Activated CD8-positive, alpha-beta T cell treated with anti-CD3 and anti-CD28 coated beads, Interleukin-2, amount 10 ng/mL, durations not matched to agents 7 days and 5 days (primary cell): ENCODE data around the gene CNP. TPM values are rescaled to one million over a fixed set of nuclear protein-coding genes. Genes with fewer than 3 reads are reported as not detected.

Experiments
- ATAC-seq: fragments of 150-1000 bp; cut with Tn5 transposase; one replicate; pipeline ENCODE4 v1.10.0; 2021; ENCODE audit warnings: moderate library complexity
- CTCF ChIA-PET: fragments of 350-600 bp; sonication (Branson Sonifier 250); formaldehyde crosslinking; loops from one replicate; lab custom pipeline; 2021; ENCODE audit warnings: antibody characterized with exemption; lab: Charles Lee
- POLR2A ChIA-PET: fragments of 350-600 bp; sonication (Branson Sonifier 250); formaldehyde crosslinking; loops from one replicate; lab custom pipeline; 2021; ENCODE audit warnings: antibody characterized with exemption; lab: Charles Lee
- DNase-seq: peaks from one replicate; pipeline ENCODE4 v3.0.0-alpha.2; 2020
- H3K27ac Mint-ChIP-seq: one replicate; pipeline ENCODE4 v1.8.0; 2021; ENCODE audit warnings: mild to moderate bottlenecking, mixed read lengths
- H3K27me3 Mint-ChIP-seq: one replicate; pipeline ENCODE4 v1.8.0; 2021; ENCODE audit warnings: low read depth, mixed read lengths
- H3K36me3 Mint-ChIP-seq: one replicate; pipeline ENCODE4 v1.8.0; 2021; ENCODE audit warnings: low read depth, mixed read lengths
- H3K4me1 Mint-ChIP-seq: one replicate; pipeline ENCODE4 v1.8.0; 2021; ENCODE audit warnings: low read depth, mixed read lengths
- H3K4me3 Mint-ChIP-seq: one replicate; pipeline ENCODE4 v1.8.0; 2021; ENCODE audit warnings: mild to moderate bottlenecking, mixed read lengths
- H3K9me3 Mint-ChIP-seq: one replicate; pipeline ENCODE4 v1.8.0; 2022; ENCODE audit warnings: mixed read lengths; ENCODE audit not compliant: insufficient read depth
- total RNA-seq, 2 experiments: library from RNA; stranded (reverse); gene quantifications; one replicate each; pipeline ENCODE4 v1.2.3, GENCODE V29; 2021

CNP gene
- total RNA-seq, 2 experiments from 2014 or later = 93.4 to 94.6 TPM

- DNase-seq = no peak
- POLR2A ChIA-PET = interaction anchor here (0.9 to 6.3 kb wide), 2 partner anchors 89 to 105 kb away, joined by 3 to 40 read pairs; partner anchors contain the start of gene DHX58
- ATAC-seq = no peak
- Mint-ChIP-seq H3K27me3 (no peaks in the 10 kb centered on the region), H3K9me3 (no peaks in the 10 kb centered on the region), H3K4me1 (peaks cover 42% of the 10 kb centered on the region), H3K4me3 (no peak overlapping the region), H3K36me3 (peaks cover 26% of the 10 kb centered on the region), H3K27ac (no peak overlapping the region)
- CTCF ChIA-PET = interaction anchor here (0.6 to 7.0 kb wide), 15 partner anchors 8 to 158 kb away, joined by 3 to 168 read pairs (median 9); partner anchors contain the start of genes CNP, DHX58, DNAJC7 and KAT2A
These were observed 57.1 kb downstream of the CNP start for GRCh38 chr17:42023524-42024349.

- POLR2A ChIA-PET = interaction anchor here (1.3 to 6.3 kb wide), 2 partner anchors 9 to 87 kb away, joined by 4 to 40 read pairs; partner anchors contain the start of gene DHX58
- no peak overlapping the region for H3K27ac Mint-ChIP-seq
- no peaks in the 10 kb centered on the region for H3K9me3 Mint-ChIP-seq
- peaks cover 26% of the 10 kb centered on the region for H3K36me3 Mint-ChIP-seq
- ATAC-seq = no peak
- no peak for DNase-seq
- H3K4me1 Mint-ChIP-seq = peaks cover 33% of the 10 kb centered on the region
- H3K4me3 Mint-ChIP-seq = no peak overlapping the region
- H3K27me3 Mint-ChIP-seq = no peaks in the 10 kb centered on the region
- CTCF ChIA-PET = interaction anchor here (0.7 to 7.0 kb wide), 24 partner anchors 9 to 375 kb away, joined by 3 to 168 read pairs (median 5); partner anchors contain the start of genes CNP, DHX58, DNAJC7 and GHDC
These were observed 58.6 kb downstream of the CNP start for GRCh38 chr17:42025191-42025579.

- peaks cover 27% of the 10 kb centered on the region for H3K4me1 Mint-ChIP-seq
- H3K36me3 Mint-ChIP-seq = peaks cover 26% of the 10 kb centered on the region
- no peaks in the 10 kb centered on the region for H3K9me3 Mint-ChIP-seq
- no peak for DNase-seq
- CTCF ChIA-PET = interaction anchor here (0.8 to 7.0 kb wide), 19 partner anchors 8 to 264 kb away, joined by 3 to 168 read pairs (median 7); partner anchors contain the start of genes CNP, DHX58, DNAJC7 and GHDC
- no peak overlapping the region for H3K4me3 Mint-ChIP-seq
- no peaks in the 10 kb centered on the region for H3K27me3 Mint-ChIP-seq
- POLR2A ChIA-PET = interaction anchor here (1.3 to 6.3 kb wide), 2 partner anchors 10 to 86 kb away, joined by 4 to 40 read pairs; partner anchors contain the start of gene DHX58
- no peak overlapping the region for H3K27ac Mint-ChIP-seq
- ATAC-seq = no peak
These were observed 59.3 kb downstream of the CNP start for GRCh38 chr17:42025936-42026335.

DNA sequence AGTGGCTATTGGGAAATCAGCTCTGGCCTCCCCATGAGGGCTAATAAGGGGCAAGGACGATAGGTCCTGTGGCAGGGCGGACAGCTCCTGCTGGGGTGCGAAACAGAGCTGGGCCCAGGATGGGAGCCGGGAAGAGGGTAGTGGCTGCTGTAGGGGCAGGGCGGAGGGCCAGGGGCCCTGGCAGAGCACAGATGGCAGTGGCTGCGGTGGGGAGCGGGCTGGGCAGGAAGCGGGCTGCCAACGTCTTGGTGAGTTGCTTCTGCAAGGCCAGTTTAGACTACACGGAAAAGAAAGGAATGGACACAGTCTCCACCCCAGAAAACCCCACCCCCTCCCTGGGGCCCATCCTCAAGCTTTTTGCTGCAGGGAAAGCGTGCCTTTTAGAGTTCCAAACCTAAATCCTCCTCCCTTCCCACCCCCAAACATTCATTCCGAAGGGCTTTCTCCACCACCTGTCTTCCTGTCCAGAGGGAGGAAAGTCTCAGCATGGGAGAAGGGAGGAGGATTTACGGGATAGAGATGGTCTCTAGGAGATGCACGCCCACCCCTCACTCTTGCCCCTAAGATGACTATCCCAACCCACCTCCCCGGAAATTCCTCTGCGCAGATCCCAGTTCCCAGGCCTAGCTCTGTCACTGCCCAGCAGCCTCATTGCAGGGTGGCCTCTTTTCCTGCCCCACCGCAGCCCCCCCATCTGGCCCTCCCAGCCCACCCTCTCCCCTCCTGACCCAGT is 60.4 kb downstream of the CNP start:
- H3K36me3 Mint-ChIP-seq = peaks cover 20% of the 10 kb centered on the region
- H3K9me3 Mint-ChIP-seq = no peaks in the 10 kb centered on the region
- H3K27me3 Mint-ChIP-seq = no peaks in the 10 kb centered on the region
- POLR2A ChIA-PET = interaction anchor here (0.6 to 6.3 kb wide), 6 partner anchors 10 to 127 kb away, joined by 3 to 40 read pairs (median 4); partner anchors contain the start of genes DHX58 and DNAJC7
- CTCF ChIA-PET = interaction anchor here (1.0 to 7.0 kb wide), 10 partner anchors 9 to 154 kb away, joined by 3 to 168 read pairs (median 8); partner anchors contain the start of genes CNP, DHX58, DNAJC7 and KAT2A
- no peak overlapping the region for H3K4me3 Mint-ChIP-seq
- no peak for DNase-seq
- no peak overlapping the region for H3K27ac Mint-ChIP-seq
- peaks cover 20% of the 10 kb centered on the region for H3K4me1 Mint-ChIP-seq
- ATAC-seq = no peak

Other genes with a start within 250 kb of the CNP start
- gene HAP1, start 232.2 kb upstream of the CNP start, total RNA-seq = under 1 TPM; 0.08 to 0.11 TPM
- 1 to 10 TPM; 5.2 to 6.0 TPM for gene JUP, start 180.1 kb upstream of the CNP start, total RNA-seq
- gene P3H4, start 154.8 kb upstream of the CNP start, total RNA-seq = 1 to 10 TPM; 2.7 to 3.5 TPM
- gene FKBP10, start 153.8 kb upstream of the CNP start, total RNA-seq = not detected
- 10 to 100 TPM; 15.7 to 17.8 TPM for gene NT5C3B, start 130.6 kb upstream of the CNP start, total RNA-seq
- gene KLHL10, start 129.0 kb upstream of the CNP start, total RNA-seq = not detected
- gene KLHL11, start 101.4 kb upstream of the CNP start, total RNA-seq = 10 to 100 TPM; 12.3 to 13.2 TPM
- 100 to 1,000 TPM; 177 to 185 TPM for gene ACLY, start 47.8 kb upstream of the CNP start, total RNA-seq
- gene ODAD4, start 36.2 kb upstream of the CNP start, total RNA-seq = under 1 TPM; 0.89 to 0.97 TPM
- 10 to 100 TPM; 86.1 to 99.8 TPM for gene DNAJC7, start 50.6 kb downstream of the CNP start, total RNA-seq
- 10 to 100 TPM; 25.7 to 26.2 TPM for gene NKIRAS2, start 53.3 kb downstream of the CNP start, total RNA-seq
- under 1 TPM; 0.16 to 0.24 TPM for gene C17orf113, start 83.8 kb downstream of the CNP start, total RNA-seq
- under 1 TPM; 0.23 to 0.47 TPM for gene ZNF385C, start 131.7 kb downstream of the CNP start, total RNA-seq
- gene DHX58, start 145.9 kb downstream of the CNP start, total RNA-seq = 10 to 100 TPM; 71.9 to 72.9 TPM
- 10 to 100 TPM; 45.2 to 46.8 TPM for gene KAT2A, start 154.6 kb downstream of the CNP start, total RNA-seq
- gene HSPB9, start 156.0 kb downstream of the CNP start, total RNA-seq = under 1 TPM; 0.16 to 0.29 TPM
- gene RAB5C, start 188.2 kb downstream of the CNP start, total RNA-seq = 100 to 1,000 TPM; 102 to 107 TPM
- gene KCNH4, start 214.3 kb downstream of the CNP start, total RNA-seq = under 1 TPM; 0.05 to 0.13 TPM
- not detected for gene HCRT, start 218.7 kb downstream of the CNP start, total RNA-seq
- gene GHDC, start 227.7 kb downstream of the CNP start, total RNA-seq = 10 to 100 TPM; 16.6 to 17.2 TPM